GM23338 (cell line): ENCODE measurements around the gene EPHB3. TPM values are rescaled to one million over a fixed set of nuclear protein-coding genes. Genes with fewer than 3 reads are reported as not detected.

ENCODE experiments used
- ATAC-seq: fragments of 200-7000 bp; cut with Tn5 transposase; 3 replicates; pipeline ENCODE4 v1.9.1; 2020
- DNase-seq: peaks from one replicate; pipeline ENCODE4 v3.0.0-alpha.2; 2015; ENCODE audit warnings: low spot score
- H2AFZ ChIP-seq: fragments of 200-600 bp; sonication (generic); 2 replicates; pipeline ENCODE4 v1.8.0; 2016; ENCODE audit warnings: antibody characterized with exemption, mild to moderate bottlenecking, moderate library complexity
- H3F3A ChIP-seq: fragments of 200-600 bp; sonication (generic); replicated peaks from 2 replicates; pipeline ENCODE4 v1.8.0; 2017; ENCODE audit warnings: antibody characterized with exemption, mixed run types, low read depth
- H3K27ac ChIP-seq: fragments of 200-600 bp; sonication (generic); 2 replicates; pipeline ENCODE4 v1.6.1; 2016; ENCODE audit warnings: low read depth
- H3K27me3 ChIP-seq: fragments of 200-600 bp; sonication (generic); 2 replicates; pipeline ENCODE4 v1.8.0; 2016; ENCODE audit warnings: mild to moderate bottlenecking, mixed run types, moderate library complexity; ENCODE audit not compliant: insufficient read depth
- H3K36me3 ChIP-seq: fragments of 200-600 bp; sonication (generic); 2 replicates; pipeline ENCODE4 v1.8.0; 2016; ENCODE audit warnings: mild to moderate bottlenecking; ENCODE audit not compliant: insufficient read depth
- H3K4me1 ChIP-seq: fragments of 200-600 bp; sonication (generic); 2 replicates; pipeline ENCODE4 v1.8.0; 2016; ENCODE audit warnings: mild to moderate bottlenecking, moderate library complexity; ENCODE audit not compliant: insufficient read depth
- H3K4me2 ChIP-seq: fragments of 200-600 bp; sonication (generic); 2 replicates; pipeline ENCODE4 v1.7.1; 2017; ENCODE audit warnings: mixed run types
- H3K4me3 ChIP-seq: fragments of 200-600 bp; sonication (generic); 2 replicates; pipeline ENCODE4 v1.6.1; 2016; ENCODE audit warnings: mixed run types
- H3K79me2 ChIP-seq: fragments of 200-600 bp; sonication (generic); replicated peaks from 2 replicates; pipeline ENCODE4 v1.8.0; 2017; ENCODE audit warnings: mild to moderate bottlenecking; ENCODE audit not compliant: insufficient read depth
- H3K9me2 ChIP-seq: fragments of 200-600 bp; sonication (generic); 2 replicates; pipeline ENCODE4 v1.8.0; 2017; ENCODE audit not compliant: insufficient read depth
- H4K20me1 ChIP-seq: fragments of 200-600 bp; sonication (generic); replicated peaks from 2 replicates; pipeline ENCODE4 v1.8.0; 2017; ENCODE audit warnings: mild to moderate bottlenecking; ENCODE audit not compliant: insufficient read depth
- H3K27ac Mint-ChIP-seq: 2 replicates; pipeline ENCODE4 v1.8.0; 2020; ENCODE audit warnings: inconsistent platforms, mild to moderate bottlenecking, moderate library complexity, mixed read lengths
- H3K27me3 Mint-ChIP-seq: 3 replicates; pipeline ENCODE4 v1.8.0; 2022; ENCODE audit warnings: low read depth, mild to moderate bottlenecking, moderate library complexity, mixed read lengths, inconsistent platforms; ENCODE audit not compliant: insufficient read depth, poor library complexity
- H3K36me3 Mint-ChIP-seq: 3 replicates; pipeline ENCODE4 v1.8.0; 2021; ENCODE audit warnings: low read depth, mild to moderate bottlenecking, inconsistent platforms, moderate library complexity, mixed read lengths
- H3K4me1 Mint-ChIP-seq: 3 replicates; pipeline ENCODE4 v1.8.0; 2020; ENCODE audit warnings: mild to moderate bottlenecking, inconsistent platforms, mixed read lengths
- H3K4me3 Mint-ChIP-seq: 3 replicates; pipeline ENCODE4 v1.8.0; 2021; ENCODE audit warnings: moderate library complexity, mild to moderate bottlenecking, inconsistent platforms, mixed read lengths
- H3K9me3 Mint-ChIP-seq: 3 replicates; pipeline ENCODE4 v1.8.0; 2020; ENCODE audit warnings: moderate library complexity, mild to moderate bottlenecking, inconsistent platforms, mixed read lengths
- CREB1 ChIP-seq: fragments of 250-450 bp; sonication (Bioruptor Pico); IDR thresholded peaks from 2 replicates; pipeline ENCODE4 v1.5.0; 2020; ENCODE audit warnings: low read depth, mild to moderate bottlenecking, moderate library complexity
- EZH2 ChIP-seq: fragments of 200-600 bp; sonication (generic); IDR thresholded peaks from one replicate; pipeline ENCODE4 v1.8.0; 2017; ENCODE audit warnings: antibody characterized with exemption, mild to moderate bottlenecking, low read depth; ENCODE audit not compliant: unreplicated experiment
- EZH2phosphoT487 ChIP-seq: fragments of 200-600 bp; sonication (generic); IDR thresholded peaks from one replicate; pipeline ENCODE4 v1.8.1; 2018; ENCODE audit warnings: antibody characterized with exemption; ENCODE audit not compliant: unreplicated experiment
- JUNB ChIP-seq: IDR thresholded peaks from one replicate; pipeline ENCODE4 v1.6.1; 2016; ENCODE audit warnings: antibody characterized with exemption; ENCODE audit not compliant: unreplicated experiment
- POLR2AphosphoS5 ChIP-seq: IDR thresholded peaks from 2 replicates; pipeline ENCODE4 v1.6.1; 2016; ENCODE audit warnings: antibody characterized with exemption, low read depth
- ZNF114 ChIP-seq: fragments of 250-450 bp; sonication (Bioruptor Pico); IDR thresholded peaks from 2 replicates; pipeline ENCODE4 v1.5.0; 2020; ENCODE audit warnings: mild to moderate bottlenecking, moderate library complexity
- ZNF331 ChIP-seq: fragments of 250-450 bp; sonication (Bioruptor Pico); IDR thresholded peaks from 2 replicates; pipeline ENCODE4 v1.5.0; 2020; ENCODE audit warnings: low read depth, mild to moderate bottlenecking, moderate library complexity
- polyA plus RNA-seq: library from polyadenylated mRNA; unstranded; fragments of >200 nt; fragmentation: Nextera tagmentation; extraction: Ambion mirVana; gene quantifications from 2 replicates; pipeline ENCODE4 v1.2.1, GENCODE V29; 2016
- total RNA-seq: library from RNA; depleted of rRNA; stranded (reverse); fragments of >200 nt; shearing (Covaris generic); gene quantifications from 2 replicates; pipeline ENCODE4 v1.2.3, GENCODE V29; 2014
- TF ChIP-seq, protein P1 (sequence below), 2 experiments: fragments of 200-600 bp in 1 of 2; sonication (generic) in 1 of 2; conservative IDR thresholded peaks; 2 replicates each; pipeline versions ENCODE4 v1.5.1 to v1.6.1; 2016 to 2017; ENCODE audit warnings: antibody characterized with exemption in 2 of 2, low read depth in 2 of 2, mild to moderate bottlenecking in 2 of 2, moderate library complexity in 1 of 2
- TF ChIP-seq, protein P2 (sequence below): IDR thresholded peaks from 2 replicates; pipeline ENCODE4 v1.6.1; 2016; ENCODE audit warnings: antibody characterized with exemption
- TF ChIP-seq, protein P3 (sequence below): fragments of 250-450 bp; sonication (Bioruptor Pico); IDR thresholded peaks from 2 replicates; pipeline ENCODE4 v1.5.0; 2020; ENCODE audit warnings: mild to moderate bottlenecking, moderate library complexity

EPHB3 gene
- total and polyA plus RNA-seq, 2 experiments from 2014 or later: 0.57 to 2.0 TPM

DNA sequence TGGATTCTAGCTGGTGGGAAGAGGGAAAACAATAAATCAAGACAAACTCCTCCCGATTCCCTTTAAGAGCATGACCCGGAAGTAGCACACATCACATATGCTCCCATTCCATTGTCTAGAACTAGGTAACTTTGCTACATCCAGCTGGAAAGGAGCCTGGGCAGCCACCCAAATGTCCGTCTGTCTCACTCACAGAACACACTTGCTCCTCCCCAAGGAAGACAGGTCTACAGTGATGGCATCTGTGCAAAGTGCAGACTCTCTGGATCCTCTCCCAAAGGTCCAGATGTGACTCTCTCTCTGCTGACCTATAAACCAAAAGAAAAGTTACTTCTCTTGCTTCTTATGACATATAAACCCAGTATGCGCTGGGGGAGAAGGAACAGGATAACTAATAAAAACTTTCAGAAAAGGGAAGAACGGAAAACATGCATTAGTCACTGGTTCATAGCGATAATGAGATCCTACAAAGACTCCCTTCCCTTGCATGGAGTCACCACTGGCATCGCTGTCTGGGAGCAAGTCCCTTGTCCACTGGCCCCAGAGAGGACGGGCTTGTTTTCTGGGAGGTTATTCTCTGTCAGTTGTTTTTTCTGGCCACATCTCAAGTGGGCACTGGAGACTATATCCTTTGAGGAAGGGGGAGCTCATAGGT is 29.8 kb upstream of the EPHB3 start:
- Mint-ChIP-seq H3K27ac (no peak overlapping the region), H3K36me3 (no peaks in the 10 kb centered on the region)
- DNase-seq: no peak

More for the DNA sequence above, 29.8 kb upstream of the EPHB3 start:
- H3K4me3 Mint-ChIP-seq: no peak overlapping the region
- no peaks in the 10 kb centered on the region for H3K9me2 ChIP-seq
- H3K27me3 Mint-ChIP-seq: peaks cover 3% of the 10 kb centered on the region
- H3K27ac ChIP-seq: no peak overlapping the region
- no peaks in the 10 kb centered on the region; the same call in 2 of the 3 replicates for H3K4me1 Mint-ChIP-seq
- H3K27me3 ChIP-seq: no peaks in the 10 kb centered on the region
- no peaks in the 10 kb centered on the region for H3K79me2 ChIP-seq
- ATAC-seq: no peak
- peaks cover 4% of the 10 kb centered on the region; the same call in 1 of the 2 replicates for H3F3A ChIP-seq
- no peaks in the 10 kb centered on the region for H4K20me1 ChIP-seq
- peaks cover 2% of the 10 kb centered on the region; the same call in 1 of the 2 replicates for H3K4me1 ChIP-seq
- H3K9me3 Mint-ChIP-seq: no peaks in the 10 kb centered on the region
- no peak overlapping the region for H3K4me3 ChIP-seq
- no peak overlapping the region for H2AFZ ChIP-seq
- H3K36me3 ChIP-seq: no peaks in the 10 kb centered on the region
- TF ChIP-seq CREB1 (CRISPR knock-in tag) (no peak), ZNF331 (CRISPR knock-in tag) (no peak), EZH2phosphoT487 (no peak), JUNB (no peak), EZH2 (no peak), POLR2AphosphoS5 (no peak), ZNF114 (CRISPR knock-in tag) (no peak)
- TF ChIP-seq, protein P1, sequence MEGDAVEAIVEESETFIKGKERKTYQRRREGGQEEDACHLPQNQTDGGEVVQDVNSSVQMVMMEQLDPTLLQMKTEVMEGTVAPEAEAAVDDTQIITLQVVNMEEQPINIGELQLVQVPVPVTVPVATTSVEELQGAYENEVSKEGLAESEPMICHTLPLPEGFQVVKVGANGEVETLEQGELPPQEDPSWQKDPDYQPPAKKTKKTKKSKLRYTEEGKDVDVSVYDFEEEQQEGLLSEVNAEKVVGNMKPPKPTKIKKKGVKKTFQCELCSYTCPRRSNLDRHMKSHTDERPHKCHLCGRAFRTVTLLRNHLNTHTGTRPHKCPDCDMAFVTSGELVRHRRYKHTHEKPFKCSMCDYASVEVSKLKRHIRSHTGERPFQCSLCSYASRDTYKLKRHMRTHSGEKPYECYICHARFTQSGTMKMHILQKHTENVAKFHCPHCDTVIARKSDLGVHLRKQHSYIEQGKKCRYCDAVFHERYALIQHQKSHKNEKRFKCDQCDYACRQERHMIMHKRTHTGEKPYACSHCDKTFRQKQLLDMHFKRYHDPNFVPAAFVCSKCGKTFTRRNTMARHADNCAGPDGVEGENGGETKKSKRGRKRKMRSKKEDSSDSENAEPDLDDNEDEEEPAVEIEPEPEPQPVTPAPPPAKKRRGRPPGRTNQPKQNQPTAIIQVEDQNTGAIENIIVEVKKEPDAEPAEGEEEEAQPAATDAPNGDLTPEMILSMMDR (conservative IDR thresholded peaks at IDR 0.05; ENCODE audit: low read depth in 2 of 2): no peak
- TF ChIP-seq, protein P2, sequence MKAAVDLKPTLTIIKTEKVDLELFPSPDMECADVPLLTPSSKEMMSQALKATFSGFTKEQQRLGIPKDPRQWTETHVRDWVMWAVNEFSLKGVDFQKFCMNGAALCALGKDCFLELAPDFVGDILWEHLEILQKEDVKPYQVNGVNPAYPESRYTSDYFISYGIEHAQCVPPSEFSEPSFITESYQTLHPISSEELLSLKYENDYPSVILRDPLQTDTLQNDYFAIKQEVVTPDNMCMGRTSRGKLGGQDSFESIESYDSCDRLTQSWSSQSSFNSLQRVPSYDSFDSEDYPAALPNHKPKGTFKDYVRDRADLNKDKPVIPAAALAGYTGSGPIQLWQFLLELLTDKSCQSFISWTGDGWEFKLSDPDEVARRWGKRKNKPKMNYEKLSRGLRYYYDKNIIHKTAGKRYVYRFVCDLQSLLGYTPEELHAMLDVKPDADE: no peak
- TF ChIP-seq, protein P3, sequence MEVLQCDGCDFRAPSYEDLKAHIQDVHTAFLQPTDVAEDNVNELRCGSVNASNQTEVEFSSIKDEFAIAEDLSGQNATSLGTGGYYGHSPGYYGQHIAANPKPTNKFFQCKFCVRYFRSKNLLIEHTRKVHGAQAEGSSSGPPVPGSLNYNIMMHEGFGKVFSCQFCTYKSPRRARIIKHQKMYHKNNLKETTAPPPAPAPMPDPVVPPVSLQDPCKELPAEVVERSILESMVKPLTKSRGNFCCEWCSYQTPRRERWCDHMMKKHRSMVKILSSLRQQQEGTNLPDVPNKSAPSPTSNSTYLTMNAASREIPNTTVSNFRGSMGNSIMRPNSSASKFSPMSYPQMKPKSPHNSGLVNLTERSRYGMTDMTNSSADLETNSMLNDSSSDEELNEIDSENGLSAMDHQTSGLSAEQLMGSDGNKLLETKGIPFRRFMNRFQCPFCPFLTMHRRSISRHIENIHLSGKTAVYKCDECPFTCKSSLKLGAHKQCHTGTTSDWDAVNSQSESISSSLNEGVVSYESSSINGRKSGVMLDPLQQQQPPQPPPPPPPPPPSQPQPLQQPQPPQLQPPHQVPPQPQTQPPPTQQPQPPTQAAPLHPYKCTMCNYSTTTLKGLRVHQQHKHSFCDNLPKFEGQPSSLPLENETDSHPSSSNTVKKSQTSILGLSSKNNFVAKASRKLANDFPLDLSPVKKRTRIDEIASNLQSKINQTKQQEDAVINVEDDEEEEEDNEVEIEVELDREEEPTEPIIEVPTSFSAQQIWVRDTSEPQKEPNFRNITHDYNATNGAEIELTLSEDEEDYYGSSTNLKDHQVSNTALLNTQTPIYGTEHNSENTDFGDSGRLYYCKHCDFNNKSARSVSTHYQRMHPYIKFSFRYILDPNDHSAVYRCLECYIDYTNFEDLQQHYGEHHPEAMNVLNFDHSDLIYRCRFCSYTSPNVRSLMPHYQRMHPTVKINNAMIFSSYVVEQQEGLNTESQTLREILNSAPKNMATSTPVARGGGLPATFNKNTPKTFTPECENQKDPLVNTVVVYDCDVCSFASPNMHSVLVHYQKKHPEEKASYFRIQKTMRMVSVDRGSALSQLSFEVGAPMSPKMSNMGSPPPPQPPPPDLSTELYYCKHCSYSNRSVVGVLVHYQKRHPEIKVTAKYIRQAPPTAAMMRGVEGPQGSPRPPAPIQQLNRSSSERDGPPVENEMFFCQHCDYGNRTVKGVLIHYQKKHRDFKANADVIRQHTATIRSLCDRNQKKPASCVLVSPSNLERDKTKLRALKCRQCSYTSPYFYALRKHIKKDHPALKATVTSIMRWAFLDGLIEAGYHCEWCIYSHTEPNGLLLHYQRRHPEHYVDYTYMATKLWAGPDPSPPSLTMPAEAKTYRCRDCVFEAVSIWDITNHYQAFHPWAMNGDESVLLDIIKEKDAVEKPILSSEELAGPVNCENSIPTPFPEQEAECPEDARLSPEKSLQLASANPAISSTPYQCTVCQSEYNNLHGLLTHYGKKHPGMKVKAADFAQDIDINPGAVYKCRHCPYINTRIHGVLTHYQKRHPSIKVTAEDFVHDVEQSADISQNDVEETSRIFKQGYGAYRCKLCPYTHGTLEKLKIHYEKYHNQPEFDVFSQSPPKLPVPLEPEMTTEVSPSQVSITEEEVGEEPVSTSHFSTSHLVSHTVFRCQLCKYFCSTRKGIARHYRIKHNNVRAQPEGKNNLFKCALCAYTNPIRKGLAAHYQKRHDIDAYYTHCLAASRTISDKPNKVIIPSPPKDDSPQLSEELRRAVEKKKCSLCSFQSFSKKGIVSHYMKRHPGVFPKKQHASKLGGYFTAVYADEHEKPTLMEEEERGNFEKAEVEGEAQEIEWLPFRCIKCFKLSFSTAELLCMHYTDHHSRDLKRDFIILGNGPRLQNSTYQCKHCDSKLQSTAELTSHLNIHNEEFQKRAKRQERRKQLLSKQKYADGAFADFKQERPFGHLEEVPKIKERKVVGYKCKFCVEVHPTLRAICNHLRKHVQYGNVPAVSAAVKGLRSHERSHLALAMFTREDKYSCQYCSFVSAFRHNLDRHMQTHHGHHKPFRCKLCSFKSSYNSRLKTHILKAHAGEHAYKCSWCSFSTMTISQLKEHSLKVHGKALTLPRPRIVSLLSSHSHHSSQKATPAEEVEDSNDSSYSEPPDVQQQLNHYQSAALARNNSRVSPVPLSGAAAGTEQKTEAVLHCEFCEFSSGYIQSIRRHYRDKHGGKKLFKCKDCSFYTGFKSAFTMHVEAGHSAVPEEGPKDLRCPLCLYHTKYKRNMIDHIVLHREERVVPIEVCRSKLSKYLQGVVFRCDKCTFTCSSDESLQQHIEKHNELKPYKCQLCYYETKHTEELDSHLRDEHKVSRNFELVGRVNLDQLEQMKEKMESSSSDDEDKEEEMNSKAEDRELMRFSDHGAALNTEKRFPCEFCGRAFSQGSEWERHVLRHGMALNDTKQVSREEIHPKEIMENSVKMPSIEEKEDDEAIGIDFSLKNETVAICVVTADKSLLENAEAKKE (CRISPR knock-in tag): no peak
- no peak overlapping the region for H3K4me2 ChIP-seq
